Bronchial epithelial cell (primary cell): ENCODE data around the gene DPH5. TPM values are rescaled to one million over a fixed set of nuclear protein-coding genes. Genes with fewer than 3 reads are reported as not detected.
A peak's percentile ranks its signal among the peaks of the same experiment; 100 is the strongest.

ENCODE experiments used
- DNase-seq: peaks from one replicate; pipeline ENCODE4 v3.0.0-alpha.2; 2010; ENCODE audit warnings: low read depth
- FAIRE-seq: peaks from 2 replicates; lab custom pipeline; 2011; peaks lifted over from hg19 to GRCh38; lab: Jason Lieb, UNC
- H3K27me3 ChIP-seq: 2 replicates; pipeline ENCODE4 v1.5.1; 2011; ENCODE audit warnings: low read length; ENCODE audit not compliant: control insufficient read depth, insufficient read depth
- H3K36me3 ChIP-seq: 2 replicates; pipeline ENCODE4 v1.5.1; 2011; ENCODE audit warnings: low read length; ENCODE audit not compliant: control insufficient read depth, insufficient read depth
- H3K4me3 ChIP-seq: 2 replicates; pipeline ENCODE4 v1.5.1; 2011; ENCODE audit warnings: mild to moderate bottlenecking, low read depth, low read length, control low read depth
- total RNA-seq: library from RNA; depleted of rRNA; stranded (reverse); fragments of >200 nt; gene quantifications from 2 replicates; pipeline ENCODE4 v1.2.1, GENCODE V29; 2014
- TF ChIP-seq, protein P1 (sequence below): IDR thresholded peaks from 2 replicates; pipeline ENCODE4 v1.5.1; 2011; ENCODE audit warnings: mild to moderate bottlenecking, moderate library complexity, low read length, control low read depth, inconsistent platforms; ENCODE audit not compliant: insufficient read depth, severe bottlenecking

Gene DPH5
- total RNA-seq, 1 donor from 2014 or later, result 42.4 TPM

DNA sequence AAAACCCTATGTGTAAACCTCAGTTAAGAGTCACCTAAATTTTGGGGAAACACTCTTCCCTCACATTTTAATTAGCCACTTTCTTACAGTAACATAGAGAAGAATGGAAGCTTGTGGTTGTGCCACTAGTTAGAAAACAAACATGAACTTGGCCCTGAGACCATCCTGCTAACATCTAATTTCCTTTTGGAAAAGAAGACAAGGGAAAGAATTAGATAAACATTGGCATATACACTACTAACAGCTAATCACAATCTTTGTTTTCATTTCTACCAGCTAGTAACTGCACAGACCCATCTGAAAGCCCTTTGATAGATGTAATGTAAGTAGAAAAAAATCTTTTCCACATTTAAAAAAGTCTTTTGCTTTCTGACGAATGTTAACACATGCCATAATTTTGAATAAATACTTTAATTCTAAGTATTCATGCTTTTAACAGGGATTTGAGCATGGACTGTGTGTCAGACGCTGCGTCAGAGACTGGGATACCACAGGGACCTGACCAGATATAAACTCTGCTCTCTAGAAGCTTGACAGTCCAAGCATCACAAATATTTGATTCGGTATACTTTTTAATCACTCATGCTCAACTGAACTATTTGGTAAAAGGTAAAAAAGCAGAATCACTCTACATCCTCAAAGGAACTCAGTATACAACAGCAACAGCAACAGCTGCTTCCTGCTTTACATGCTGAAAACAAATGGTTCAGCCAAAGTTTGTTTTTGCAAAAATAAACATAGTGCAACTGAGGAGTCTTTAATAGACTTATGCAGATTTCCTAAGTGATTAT is 30.2 kb downstream of the DPH5 start:
- TF ChIP-seq, protein P1, sequence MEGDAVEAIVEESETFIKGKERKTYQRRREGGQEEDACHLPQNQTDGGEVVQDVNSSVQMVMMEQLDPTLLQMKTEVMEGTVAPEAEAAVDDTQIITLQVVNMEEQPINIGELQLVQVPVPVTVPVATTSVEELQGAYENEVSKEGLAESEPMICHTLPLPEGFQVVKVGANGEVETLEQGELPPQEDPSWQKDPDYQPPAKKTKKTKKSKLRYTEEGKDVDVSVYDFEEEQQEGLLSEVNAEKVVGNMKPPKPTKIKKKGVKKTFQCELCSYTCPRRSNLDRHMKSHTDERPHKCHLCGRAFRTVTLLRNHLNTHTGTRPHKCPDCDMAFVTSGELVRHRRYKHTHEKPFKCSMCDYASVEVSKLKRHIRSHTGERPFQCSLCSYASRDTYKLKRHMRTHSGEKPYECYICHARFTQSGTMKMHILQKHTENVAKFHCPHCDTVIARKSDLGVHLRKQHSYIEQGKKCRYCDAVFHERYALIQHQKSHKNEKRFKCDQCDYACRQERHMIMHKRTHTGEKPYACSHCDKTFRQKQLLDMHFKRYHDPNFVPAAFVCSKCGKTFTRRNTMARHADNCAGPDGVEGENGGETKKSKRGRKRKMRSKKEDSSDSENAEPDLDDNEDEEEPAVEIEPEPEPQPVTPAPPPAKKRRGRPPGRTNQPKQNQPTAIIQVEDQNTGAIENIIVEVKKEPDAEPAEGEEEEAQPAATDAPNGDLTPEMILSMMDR, result no peak
- DNase-seq (no peak), FAIRE-seq (no peak)
- H3K27me3 ChIP-seq, result no peaks in the 10 kb centered on the region
- H3K4me3 ChIP-seq, result no peak overlapping the region
- H3K36me3 ChIP-seq, result peaks cover 1% of the 10 kb centered on the region

DNA sequence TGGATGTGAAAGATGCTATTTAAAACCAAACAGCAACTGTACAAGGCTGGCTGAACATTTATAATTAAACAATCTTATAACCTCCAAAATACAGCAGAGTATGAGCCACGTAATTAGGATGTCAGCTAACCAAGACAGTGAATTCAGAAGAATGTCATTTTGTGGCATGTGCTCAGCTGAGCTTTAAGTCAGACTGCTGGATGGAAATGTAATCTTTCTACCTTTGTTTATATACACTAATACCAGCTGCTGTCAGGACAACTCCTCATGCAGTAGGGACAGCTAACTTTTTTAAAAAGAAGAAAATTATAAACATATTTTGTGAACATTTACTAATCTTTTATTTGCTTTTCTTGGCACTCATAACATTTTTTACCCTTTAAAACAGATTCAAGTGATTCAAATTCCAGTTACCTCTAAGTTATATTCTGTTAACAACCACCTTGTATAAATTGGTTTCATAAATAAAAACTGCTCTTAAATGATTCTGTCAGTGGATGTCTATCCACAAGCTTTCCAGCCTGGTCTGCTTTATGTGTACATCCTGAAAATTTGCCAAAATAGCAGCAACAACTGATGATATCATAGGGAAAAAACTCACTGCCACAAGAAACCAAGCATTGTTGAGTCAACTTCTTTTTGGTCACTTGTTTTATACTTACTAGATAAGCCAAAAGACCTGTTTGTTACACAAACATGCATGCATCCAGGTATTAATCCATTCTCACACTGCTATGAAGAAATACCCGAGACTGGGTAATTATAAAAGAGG is 36.1 kb downstream of the DPH5 start:
- H3K36me3 ChIP-seq, result peaks cover 1% of the 10 kb centered on the region
- DNase-seq, result peak; percentile 79
- TF ChIP-seq, protein P1, result no peak
- no peak overlapping the region for H3K4me3 ChIP-seq
- no peaks in the 10 kb centered on the region for H3K27me3 ChIP-seq
- no peak for FAIRE-seq

DNA sequence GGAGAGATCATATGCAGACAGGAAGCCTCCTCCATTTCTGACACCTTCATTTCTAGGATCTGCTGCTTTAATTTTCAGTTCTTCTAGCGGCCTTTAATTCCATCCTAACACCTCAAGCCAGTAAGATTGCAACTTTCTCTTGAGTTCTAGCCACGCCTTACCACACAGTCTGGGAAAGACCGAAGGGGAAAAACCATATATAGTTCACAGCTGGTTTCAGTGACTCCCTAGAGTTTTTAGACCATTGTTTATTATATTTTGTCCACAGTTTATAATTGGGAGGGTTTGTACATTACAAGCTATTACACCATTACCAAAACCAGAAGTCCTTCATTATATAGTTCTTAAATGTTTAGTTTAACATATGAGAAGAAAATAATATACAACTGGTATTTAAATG is 37.5 kb downstream of the DPH5 start:
- FAIRE-seq, result no peak

DNA sequence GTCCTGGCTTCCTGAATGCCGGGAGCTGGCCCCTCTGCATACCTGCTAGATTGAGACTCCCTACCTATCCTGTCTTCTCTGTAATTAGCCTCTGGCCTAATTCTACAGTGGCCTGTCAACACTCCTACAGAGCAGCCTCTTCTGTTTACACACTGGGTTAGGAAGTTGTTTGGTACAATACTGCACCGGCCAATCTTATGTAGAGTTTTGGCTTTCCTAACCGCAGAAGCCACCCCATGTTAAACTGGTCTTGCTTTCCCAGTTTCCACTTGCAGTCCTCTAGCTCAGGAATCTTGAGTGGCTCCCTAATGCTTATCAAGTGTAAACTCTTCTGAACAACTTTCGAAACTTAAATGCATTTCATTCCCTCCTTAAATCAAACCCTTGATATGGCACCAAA is 42.8 kb downstream of the DPH5 start:
- TF ChIP-seq, protein P1, result no peak
- FAIRE-seq (no peak), DNase-seq (no peak)
- Histone ChIP-seq H3K36me3 (no peaks in the 10 kb centered on the region), H3K4me3 (no peak overlapping the region), H3K27me3 (no peaks in the 10 kb centered on the region)

More for the DNA sequence above, 37.5 kb downstream of the DPH5 start:
- TF ChIP-seq, protein P1, result no peak
- no peaks in the 10 kb centered on the region for H3K27me3 ChIP-seq
- H3K36me3 ChIP-seq, result peaks cover 1% of the 10 kb centered on the region
- H3K4me3 ChIP-seq, result no peak overlapping the region
- no peak for DNase-seq

DNA sequence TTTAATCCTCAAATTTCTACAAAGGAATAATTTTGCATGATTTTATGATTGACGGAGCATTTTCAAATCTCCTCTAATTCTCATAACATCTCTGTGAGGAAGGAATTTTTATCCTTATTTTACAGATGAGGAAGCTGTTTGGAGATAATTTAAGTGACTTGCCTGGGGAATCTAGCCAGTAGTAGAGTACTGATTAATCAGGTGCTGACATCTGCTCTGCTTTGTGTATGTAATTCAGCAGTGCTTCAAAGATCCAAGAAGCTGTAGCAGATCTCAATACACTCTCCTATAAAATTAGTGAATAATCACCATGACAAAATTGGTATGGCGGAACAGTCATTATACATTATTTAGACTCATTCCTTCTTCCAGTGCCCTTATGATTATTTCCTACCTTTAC is 46.0 kb downstream of the DPH5 start:
- TF ChIP-seq, protein P1, result no peak
- no peak for FAIRE-seq

More for the DNA sequence above, 46.0 kb downstream of the DPH5 start:
- no peak for DNase-seq
- Histone ChIP-seq H3K36me3 (peaks cover 2% of the 10 kb centered on the region), H3K4me3 (no peak overlapping the region), H3K27me3 (no peaks in the 10 kb centered on the region)
